HG03460 (cell line): ENCODE data around the gene LAMC3.

Source experiments
- ATAC-seq: cut with Tn5 transposase; IDR thresholded peaks from one replicate; pipeline ENCODE4 v1.9.1; 2021; ENCODE audit not compliant: unreplicated experiment

LAMC3 gene

GRCh38 chr9:131072107-131072870 lies 63.3 kb downstream of the LAMC3 start:
- no peak for ATAC-seq

DNA sequence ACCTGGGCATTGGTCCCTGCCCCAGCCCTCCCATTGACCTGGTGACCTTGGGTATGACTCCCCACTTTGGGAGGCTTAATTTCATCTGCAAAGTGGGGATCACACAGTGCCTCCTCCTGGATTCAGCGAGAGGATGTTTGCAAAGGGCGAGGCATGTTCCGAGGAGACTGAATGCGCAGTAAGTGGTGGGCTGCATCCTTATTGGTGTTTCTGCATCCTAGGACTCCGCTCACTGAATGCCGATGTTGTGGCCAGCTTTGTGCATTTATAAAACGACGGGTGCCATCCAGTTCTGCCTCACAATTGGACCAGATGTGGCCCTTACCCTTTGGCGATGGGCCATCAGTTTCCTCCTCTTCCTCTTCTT lies 63.9 kb downstream of the LAMC3 start:
- no peak for ATAC-seq

- ATAC-seq, result no peak
Measured at GRCh38 chr9:131076347-131077195, 67.6 kb downstream of the LAMC3 start.

- ATAC-seq, result no peak
Measured at GRCh38 chr9:131078427-131079366, 69.7 kb downstream of the LAMC3 start.

DNA sequence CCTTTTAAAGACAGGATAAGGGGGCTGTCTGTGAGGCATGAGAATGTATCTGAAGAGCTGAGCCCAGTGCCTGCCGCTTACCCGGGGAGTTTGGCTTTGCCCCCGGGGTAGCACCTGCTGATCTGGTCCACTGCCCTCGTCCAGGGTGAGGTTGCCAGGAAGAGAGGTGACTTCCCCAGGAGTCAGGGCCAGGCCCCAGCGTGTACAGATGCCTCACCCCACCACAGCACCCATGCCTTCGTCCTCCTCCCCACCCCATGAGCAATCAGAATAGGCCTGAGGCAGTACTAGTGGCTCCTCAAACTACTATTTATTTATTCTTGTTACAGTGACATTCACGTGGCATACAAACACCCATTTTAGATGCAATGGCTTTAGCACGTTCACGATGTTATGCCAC lies 71.6 kb downstream of the LAMC3 start:
- no peak for ATAC-seq

DNA sequence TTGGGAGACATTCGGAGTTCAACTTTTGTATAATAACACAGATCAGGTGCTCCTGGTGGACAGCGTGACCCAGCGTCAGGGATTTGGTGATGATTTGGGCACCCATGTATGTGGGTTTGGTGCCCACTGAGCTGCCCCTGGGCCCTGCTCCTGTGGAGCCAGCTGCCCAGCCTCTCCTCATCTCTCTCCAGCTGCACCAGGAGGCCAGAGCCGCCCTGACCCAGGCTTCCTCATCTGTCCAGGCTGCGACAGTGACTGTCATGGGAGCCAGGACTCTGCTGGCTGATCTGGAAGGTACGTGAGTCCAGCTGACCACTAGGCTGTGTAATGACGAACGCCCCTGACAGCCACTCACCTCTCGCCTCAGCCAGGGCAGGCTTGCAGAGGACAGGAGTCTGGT lies 72.9 kb downstream of the LAMC3 start:
- ATAC-seq, result no peak

DNA sequence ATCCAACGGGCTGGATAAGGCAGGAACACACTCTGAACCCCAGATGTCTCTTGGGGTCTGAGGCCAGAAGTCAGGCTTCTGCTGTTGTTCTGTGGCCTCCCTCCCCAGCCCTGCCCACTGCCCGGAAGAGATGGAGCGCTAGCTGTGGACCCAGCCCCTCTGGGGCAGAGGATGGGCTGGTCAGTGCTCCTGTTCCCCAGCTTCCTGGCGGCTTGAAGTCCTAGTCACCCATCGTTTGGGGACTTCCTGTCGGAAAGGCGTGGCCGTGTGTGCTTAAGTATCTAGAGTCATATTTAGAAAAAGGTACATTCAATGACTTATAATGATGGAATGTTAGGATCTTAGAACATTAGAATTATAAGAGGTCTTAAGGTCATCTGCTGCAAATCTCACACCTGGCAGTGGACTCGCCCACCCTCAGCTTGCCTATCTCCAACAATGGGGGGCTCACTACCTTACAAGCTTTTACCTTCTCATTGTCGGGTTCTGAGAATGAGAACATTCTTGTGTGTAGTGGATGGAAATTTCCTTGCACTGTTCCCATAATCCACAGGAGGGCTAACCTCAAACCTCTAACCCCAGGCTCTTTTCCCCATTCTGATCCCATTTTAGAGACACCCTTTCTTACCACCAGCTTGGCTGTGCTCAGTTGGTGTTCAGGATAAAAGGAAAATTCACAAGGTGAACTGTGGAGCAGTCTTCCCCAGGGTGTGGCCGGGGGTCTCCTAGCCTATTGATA lies 74.0 kb downstream of the LAMC3 start:
- ATAC-seq, result no peak

- no peak for ATAC-seq
Measured at GRCh38 chr9:131084661-131085369, 75.8 kb downstream of the LAMC3 start.

DNA sequence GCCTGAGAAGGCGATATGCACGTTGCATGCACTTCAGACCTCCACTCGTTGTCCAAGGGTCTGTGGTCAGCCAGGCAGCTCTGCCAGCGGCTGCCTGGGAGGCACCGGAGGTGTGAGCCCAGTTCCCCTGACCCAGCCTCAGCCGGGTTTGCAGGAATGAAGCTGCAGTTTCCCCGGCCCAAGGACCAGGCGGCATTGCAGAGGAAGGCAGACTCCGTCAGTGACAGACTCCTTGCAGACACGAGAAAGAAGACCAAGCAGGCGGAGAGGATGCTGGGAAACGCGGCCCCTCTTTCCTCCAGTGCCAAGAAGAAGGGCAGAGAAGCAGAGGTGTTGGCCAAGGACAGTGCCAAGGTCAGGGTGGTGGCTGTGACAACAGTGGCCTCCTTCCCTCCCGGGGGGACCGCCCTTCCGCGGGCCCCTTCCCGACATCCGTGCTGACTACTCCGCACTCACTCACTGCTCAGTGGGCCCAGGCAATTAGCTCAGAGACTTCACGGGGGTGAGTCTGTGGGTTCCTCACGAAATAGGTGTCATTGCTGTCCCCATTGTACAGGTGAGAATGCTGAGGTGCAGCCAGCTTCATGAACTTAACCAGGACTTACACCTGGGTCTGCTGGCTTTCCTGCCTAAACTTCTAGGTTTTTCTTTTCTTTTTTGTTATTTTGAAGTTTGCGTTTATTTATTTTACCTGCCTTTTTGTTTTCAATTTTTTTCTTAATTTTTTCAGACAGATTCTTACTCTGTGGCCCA lies 76.6 kb downstream of the LAMC3 start:
- ATAC-seq, result no peak

DNA sequence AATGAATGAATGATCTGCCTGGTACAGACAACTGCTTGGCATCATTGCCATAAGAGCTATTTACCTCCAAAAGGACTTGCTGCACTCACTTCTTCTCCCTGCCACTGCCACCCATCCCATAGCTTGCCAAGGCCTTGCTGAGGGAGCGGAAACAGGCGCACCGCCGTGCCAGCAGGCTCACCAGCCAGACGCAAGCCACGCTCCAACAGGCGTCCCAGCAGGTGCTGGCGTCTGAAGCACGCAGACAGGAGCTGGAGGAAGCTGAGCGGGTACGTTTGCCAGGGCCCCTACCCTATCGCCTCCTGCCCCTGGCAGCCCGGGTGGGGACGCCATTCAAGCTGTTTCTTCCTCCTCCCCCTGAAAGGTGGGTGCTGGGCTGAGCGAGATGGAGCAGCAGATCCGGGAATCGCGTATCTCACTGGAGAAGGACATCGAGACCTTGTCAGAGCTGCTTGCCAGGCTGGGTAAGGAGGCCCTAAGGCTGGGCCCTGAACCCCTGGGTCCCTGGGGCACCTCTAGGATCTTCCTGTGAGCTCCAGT lies 78.5 kb downstream of the LAMC3 start:
- ATAC-seq, result no peak

DNA sequence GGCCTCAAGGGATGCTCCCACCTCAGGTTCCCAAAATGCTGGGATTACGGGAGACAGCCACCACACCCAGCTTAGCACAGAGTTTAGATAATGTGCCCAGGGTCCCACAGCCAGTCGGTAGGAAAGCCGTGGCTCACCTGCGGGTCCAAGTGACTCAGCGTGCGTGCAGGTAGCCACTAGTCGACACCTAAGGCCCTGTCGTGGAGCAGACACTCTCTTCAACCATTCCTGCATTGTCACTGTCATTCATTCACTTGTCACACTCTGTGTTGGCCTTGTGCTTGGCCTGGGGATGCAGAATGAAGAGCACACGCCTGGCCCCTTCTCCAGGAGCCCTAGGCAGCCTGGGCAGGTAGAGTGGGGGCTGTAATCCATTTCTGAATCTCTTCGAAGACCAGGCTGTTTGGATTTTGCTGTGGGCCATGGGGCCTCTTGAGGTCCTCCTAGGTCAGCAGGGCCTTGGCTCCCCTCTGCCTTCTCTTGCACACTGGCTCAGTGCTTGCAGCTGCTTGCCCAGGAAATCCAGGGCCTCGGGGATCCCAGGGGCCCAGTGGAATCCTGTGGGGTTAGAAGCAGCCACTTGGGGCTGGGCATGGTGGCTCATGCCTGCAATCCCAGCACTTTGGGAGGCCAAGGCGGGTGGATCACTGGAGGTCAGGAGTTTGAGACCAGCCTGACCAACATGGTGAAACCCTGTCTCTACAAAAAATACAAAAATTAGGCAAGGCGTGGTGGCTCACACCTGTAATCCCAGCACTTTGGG lies 81.2 kb downstream of the LAMC3 start:
- ATAC-seq, result no peak

DNA sequence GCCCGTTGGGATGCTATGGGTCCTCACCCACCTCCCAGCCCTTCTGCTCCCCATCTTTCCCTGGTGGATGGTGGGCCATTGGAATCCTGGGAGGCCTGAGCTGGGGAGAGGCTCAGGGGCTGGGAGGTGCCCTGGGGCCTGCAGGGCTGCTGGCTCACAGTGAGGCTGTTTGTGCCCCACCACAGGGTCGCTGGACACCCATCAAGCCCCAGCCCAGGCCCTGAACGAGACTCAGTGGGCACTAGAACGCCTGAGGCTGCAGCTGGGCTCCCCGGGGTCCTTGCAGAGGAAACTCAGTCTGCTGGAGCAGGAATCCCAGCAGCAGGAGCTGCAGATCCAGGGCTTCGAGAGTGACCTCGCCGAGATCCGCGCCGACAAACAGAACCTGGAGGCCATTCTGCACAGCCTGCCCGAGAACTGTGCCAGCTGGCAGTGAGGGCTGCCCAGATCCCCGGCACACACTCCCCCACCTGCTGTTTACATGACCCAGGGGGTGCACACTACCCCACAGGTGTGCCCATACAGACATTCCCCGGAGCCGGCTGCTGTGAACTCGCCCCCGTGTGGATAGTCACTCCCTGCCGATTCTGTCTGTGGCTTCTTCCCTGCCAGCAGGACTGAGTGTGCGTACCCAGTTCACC lies 82.5 kb downstream of the LAMC3 start:
- ATAC-seq, result no peak

GRCh38 chr9:131092030-131092429 lies 83.1 kb downstream of the LAMC3 start:
- ATAC-seq, result no peak

DNA sequence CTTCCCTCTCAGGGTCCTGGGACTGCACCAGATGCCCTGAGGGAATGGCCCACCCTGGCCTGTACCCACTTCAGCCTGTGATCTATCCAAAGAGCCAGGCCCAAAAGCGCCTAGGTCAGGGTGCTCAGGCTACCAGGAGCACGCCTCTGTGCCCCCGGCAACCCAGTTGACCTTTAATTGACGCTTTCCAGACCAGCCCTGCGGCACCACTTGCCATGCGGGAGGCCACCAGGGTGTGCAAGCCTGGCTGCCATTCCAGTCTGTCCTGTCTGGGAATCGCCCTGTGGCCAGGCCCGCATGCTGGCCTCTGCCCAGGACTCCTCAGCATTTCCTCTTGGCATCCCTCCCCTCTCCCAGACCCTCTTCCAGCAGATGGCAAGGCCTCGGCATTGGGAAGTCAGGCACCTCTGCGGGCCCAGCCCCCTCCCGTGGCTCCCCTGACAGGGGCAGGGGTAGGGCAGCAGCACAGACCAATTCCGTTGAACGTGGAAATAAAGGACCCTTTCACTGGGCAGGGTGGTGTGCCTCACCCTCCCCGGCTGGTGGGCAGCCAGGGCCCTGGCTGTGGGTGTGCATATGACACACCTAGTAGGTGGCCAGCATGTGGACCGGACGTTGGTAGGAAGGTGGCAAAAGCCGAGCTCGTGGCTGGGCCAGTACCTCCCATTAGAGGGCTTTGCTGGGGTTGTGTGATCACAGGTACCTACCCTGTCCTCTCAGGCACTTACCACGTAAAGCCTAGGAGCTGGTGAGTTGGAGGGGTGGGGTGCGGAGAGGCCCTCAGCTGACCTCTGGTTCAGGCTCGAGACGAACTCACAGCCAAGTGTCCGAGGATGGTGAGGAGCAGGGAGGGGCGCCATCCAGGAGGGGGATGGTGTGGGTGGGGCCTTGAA lies 83.8 kb downstream of the LAMC3 start:
- ATAC-seq, result no peak

DNA sequence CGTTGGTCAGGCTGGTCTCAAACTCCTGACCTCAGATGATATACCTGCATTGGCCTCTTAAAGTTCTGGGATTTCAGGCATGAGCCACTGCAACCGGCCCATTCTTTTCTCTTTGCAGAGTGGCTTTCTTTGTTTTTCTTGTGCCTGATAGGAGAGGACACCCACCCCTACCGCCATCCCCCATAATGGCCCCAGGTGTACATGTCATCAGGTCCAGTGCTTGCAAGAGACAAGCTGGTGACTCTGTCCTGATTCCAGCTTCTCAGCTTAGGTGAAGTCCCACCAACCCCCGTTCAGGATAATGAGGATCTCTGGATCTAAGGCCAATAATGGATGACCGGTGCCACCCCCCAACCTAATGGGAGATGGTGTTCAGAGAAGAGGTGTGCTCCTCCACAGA lies 85.0 kb downstream of the LAMC3 start:
- no peak for ATAC-seq

DNA sequence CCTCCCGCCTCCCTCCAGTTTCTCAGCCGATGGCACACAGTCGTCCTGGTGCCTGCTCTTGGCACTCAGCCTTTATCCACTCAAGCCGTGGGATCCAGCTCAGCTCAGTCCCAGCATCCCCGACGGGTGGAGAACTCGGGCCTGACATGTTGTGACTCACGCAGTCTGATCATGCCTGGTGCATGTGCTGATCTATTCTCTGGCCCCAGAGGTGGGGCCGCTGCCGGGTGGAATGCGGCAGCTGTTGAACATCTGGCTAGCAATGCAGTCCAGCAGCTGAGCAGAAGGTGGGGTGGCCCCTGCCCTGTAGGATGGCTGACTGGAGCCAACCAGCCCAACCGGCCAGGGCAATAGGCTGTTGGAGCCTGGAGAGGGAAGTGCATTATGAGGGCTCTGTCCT lies 85.6 kb downstream of the LAMC3 start:
- no peak for ATAC-seq
